Prostate gland (tissue), 2 donors: ENCODE measurements around the gene LRRC63. TPM values are rescaled to one million over a fixed set of nuclear protein-coding genes. Genes with fewer than 3 reads are reported as not detected.

Source experiments
- DNase-seq: peaks from one replicate; pipeline ENCODE4 v3.0.0-alpha.2; 2019; ENCODE audit warnings: low spot score
- H3K27ac ChIP-seq, 2 donors: fragments of 200-600 bp; sonication (generic); 2 replicates each; pipeline ENCODE4 v1.5.1; 2017 to 2019
- H3K27me3 ChIP-seq: fragments of 200-600 bp; sonication (generic); replicated peaks from 2 replicates; pipeline ENCODE4 v1.5.1; 2019; ENCODE audit not compliant: insufficient read depth
- H3K36me3 ChIP-seq, 2 donors: fragments of 200-600 bp; sonication (generic); 1 replicate in 1 of 2; 2 replicates in 1 of 2; pipeline versions ENCODE4 v1.5.1 to v1.8.1; 2017 to 2019
- H3K4me1 ChIP-seq: fragments of 200-600 bp; sonication (generic); replicated peaks from 2 replicates; pipeline ENCODE4 v1.5.1; 2019
- H3K4me3 ChIP-seq, 2 donors: fragments of 200-600 bp; sonication (generic); 2 replicates each; pipeline ENCODE4 v1.5.1; 2017 to 2019
- H3K9me3 ChIP-seq: fragments of 200-600 bp; sonication (generic); 2 replicates; pipeline ENCODE4 v1.5.1; 2017
- CTCF ChIP-seq, 4 experiments: fragments of 200-600 bp in 2 of 4; fragments of 450-650 bp in 2 of 4; sonication (generic) in 2 of 4; IDR thresholded peaks; 1 replicate in 3 of 4; 2 replicates in 1 of 4; pipeline ENCODE4 v1.5.1; 2016 to 2019; ENCODE audit warnings: antibody characterized with exemption in 4 of 4, mild to moderate bottlenecking in 2 of 4, moderate library complexity in 2 of 4
- POLR2A ChIP-seq: fragments of 450-650 bp; IDR thresholded peaks from one replicate; pipeline ENCODE4 v1.6.1; 2016; ENCODE audit warnings: antibody characterized with exemption, mild to moderate bottlenecking
- POLR2AphosphoS5 ChIP-seq: sonication (generic); formaldehyde crosslinking; IDR thresholded peaks from one replicate; pipeline ENCODE4 v1.6.1; 2017; ENCODE audit warnings: antibody characterized with exemption
- WGBS: methylation state at CpG from one replicate; pipeline ENCODE4 v1.1.5; 2018; 5-methylcytosine and 5-hydroxymethylcytosine counted together
- intact Hi-C: fragments of 100-400 bp; cut with DNase I; formaldehyde crosslinking; loops from one replicate; pipeline ENCODE4 v1.14.2; 2022
- total RNA-seq, 2 donors: library from RNA; depleted of rRNA; stranded (reverse); fragments of >200 nt; gene quantifications; one replicate each; pipeline ENCODE4 v1.1.0, GENCODE V29; 2016

LRRC63 gene
- total RNA-seq, 2 donors from 2014 or later: 1.0 to 1.7 TPM

- DNase-seq: no peak
- H3K4me3 ChIP-seq: no peak overlapping the region
- intact Hi-C loops: no loop called here
- no peaks in the 10 kb centered on the region for H3K9me3 ChIP-seq
- H3K4me1 ChIP-seq: no peaks in the 10 kb centered on the region
- 84% methylated on average over 3 of the region's 3 CpGs for WGBS
- no peaks in the 10 kb centered on the region for H3K27me3 ChIP-seq
- H3K27ac ChIP-seq: peak overlapping the region in 1 of 2 donors; percentile 78
- no peak for TF ChIP-seq CTCF (IDR thresholded peaks at IDR 0.05)
- H3K36me3 ChIP-seq: no peaks in the 10 kb centered on the region
Measured at GRCh38 chr13:46170687-46171086, 41.0 kb upstream of the LRRC63 start.

- no peaks in the 10 kb centered on the region for H3K4me1 ChIP-seq
- DNase-seq: no peak
- no peaks in the 10 kb centered on the region for H3K9me3 ChIP-seq
- intact Hi-C loops: no loop called here
- H3K27ac ChIP-seq: no peak overlapping the region
- H3K4me3 ChIP-seq: no peak overlapping the region
- 81% methylated on average over 4 of the region's 4 CpGs for WGBS
- TF ChIP-seq POLR2AphosphoS5 (no peak), POLR2A (no peak), CTCF (IDR thresholded peaks at IDR 0.05) (no peak)
- H3K27me3 ChIP-seq: no peaks in the 10 kb centered on the region
- no peaks in the 10 kb centered on the region for H3K36me3 ChIP-seq
Measured at GRCh38 chr13:46171217-46171616, 40.5 kb upstream of the LRRC63 start.

- Histone ChIP-seq H3K27me3 (no peaks in the 10 kb centered on the region), H3K4me1 (no peaks in the 10 kb centered on the region), H3K36me3 (no peaks in the 10 kb centered on the region), H3K4me3 (no peak overlapping the region), H3K9me3 (no peaks in the 10 kb centered on the region), H3K27ac (no peak overlapping the region)
- DNase-seq: no peak
- 96% methylated on average over 7 of the region's 7 CpGs for WGBS
- TF ChIP-seq POLR2AphosphoS5 (no peak), CTCF (IDR thresholded peaks at IDR 0.05) (no peak), POLR2A (no peak)
- intact Hi-C loops: no loop called here
Measured at GRCh38 chr13:46171739-46172138, 40.0 kb upstream of the LRRC63 start.

GRCh38 chr13:46172531-46172991 lies 39.2 kb upstream of the LRRC63 start:
- WGBS: 78% methylated on average over 6 of the region's 6 CpGs

More at GRCh38 chr13:46172531-46172991, 39.2 kb upstream of the LRRC63 start:
- TF ChIP-seq CTCF (IDR thresholded peaks at IDR 0.05): no peak
- TF ChIP-seq POLR2AphosphoS5: no peak
- no peak for TF ChIP-seq POLR2A
- Histone ChIP-seq H3K9me3 (no peaks in the 10 kb centered on the region), H3K27me3 (no peaks in the 10 kb centered on the region), H3K4me3 (no peak overlapping the region), H3K27ac (no peak overlapping the region), H3K36me3 (no peaks in the 10 kb centered on the region), H3K4me1 (no peaks in the 10 kb centered on the region)
- no peak for DNase-seq
- intact Hi-C loops: no loop called here
